GM18519 (cell line): ENCODE data around the gene GPC4.
"Not testable (repeated sequence)": the region's sequence is repeated elsewhere in the genome, so short reads cannot be mapped to it uniquely, and the experiment has no call there.

Experiments
- ATAC-seq: cut with Tn5 transposase; IDR thresholded peaks from one replicate; pipeline ENCODE4 v1.9.1; 2021; ENCODE audit warnings: mild to moderate bottlenecking, moderate library complexity; ENCODE audit not compliant: unreplicated experiment, low FRiP score

GPC4 gene

GRCh38 chrX:133308499-133308897 is 106.8 kb downstream of the GPC4 start:
- no peak for ATAC-seq

GRCh38 chrX:133307637-133308498 is 107.4 kb downstream of the GPC4 start:
- no peak for ATAC-seq

- no peak for ATAC-seq
Measured at GRCh38 chrX:133307094-133307493, 108.2 kb downstream of the GPC4 start.

- ATAC-seq = no peak
Measured at GRCh38 chrX:133306316-133306715, 109.0 kb downstream of the GPC4 start.

- no peak for ATAC-seq
Measured at GRCh38 chrX:133305348-133305747, 109.9 kb downstream of the GPC4 start.

- no peak for ATAC-seq
Measured at GRCh38 chrX:133302775-133303445, 112.4 kb downstream of the GPC4 start.

- no peak for ATAC-seq
Measured at GRCh38 chrX:133300591-133300990, 114.7 kb downstream of the GPC4 start.

GRCh38 chrX:133297284-133297683 is 118.0 kb downstream of the GPC4 start:
- ATAC-seq = no peak

GRCh38 chrX:133294126-133294525 is 121.2 kb downstream of the GPC4 start:
- ATAC-seq = no peak

GRCh38 chrX:133290076-133290475 is 125.2 kb downstream of the GPC4 start:
- no peak for ATAC-seq

- no peak for ATAC-seq
Measured at GRCh38 chrX:133287860-133288259, 127.4 kb downstream of the GPC4 start.

GRCh38 chrX:133285341-133285740 is 129.9 kb downstream of the GPC4 start:
- ATAC-seq = no peak

- not testable (repeated sequence) for ATAC-seq
Measured at GRCh38 chrX:133279112-133279730, 136.1 kb downstream of the GPC4 start.

- ATAC-seq = no peak
Measured at GRCh38 chrX:133273180-133273579, 142.1 kb downstream of the GPC4 start.

- ATAC-seq = no peak
Measured at GRCh38 chrX:133269168-133269567, 146.1 kb downstream of the GPC4 start.

- ATAC-seq = no peak
Measured at GRCh38 chrX:133267621-133268020, 147.7 kb downstream of the GPC4 start.

- ATAC-seq = no peak
Measured at GRCh38 chrX:133265331-133265730, 150.0 kb downstream of the GPC4 start.

GRCh38 chrX:133258481-133258880 is 156.8 kb downstream of the GPC4 start:
- no peak for ATAC-seq

GRCh38 chrX:133254666-133255065 is 160.6 kb downstream of the GPC4 start:
- ATAC-seq = no peak

- no peak for ATAC-seq
Measured at GRCh38 chrX:133251204-133251603, 164.1 kb downstream of the GPC4 start.
